ENCODE results near the gene C5AR1.
A peak's percentile ranks its signal among the peaks of the same experiment; 100 is the strongest.

C5AR1 gene

DNA sequence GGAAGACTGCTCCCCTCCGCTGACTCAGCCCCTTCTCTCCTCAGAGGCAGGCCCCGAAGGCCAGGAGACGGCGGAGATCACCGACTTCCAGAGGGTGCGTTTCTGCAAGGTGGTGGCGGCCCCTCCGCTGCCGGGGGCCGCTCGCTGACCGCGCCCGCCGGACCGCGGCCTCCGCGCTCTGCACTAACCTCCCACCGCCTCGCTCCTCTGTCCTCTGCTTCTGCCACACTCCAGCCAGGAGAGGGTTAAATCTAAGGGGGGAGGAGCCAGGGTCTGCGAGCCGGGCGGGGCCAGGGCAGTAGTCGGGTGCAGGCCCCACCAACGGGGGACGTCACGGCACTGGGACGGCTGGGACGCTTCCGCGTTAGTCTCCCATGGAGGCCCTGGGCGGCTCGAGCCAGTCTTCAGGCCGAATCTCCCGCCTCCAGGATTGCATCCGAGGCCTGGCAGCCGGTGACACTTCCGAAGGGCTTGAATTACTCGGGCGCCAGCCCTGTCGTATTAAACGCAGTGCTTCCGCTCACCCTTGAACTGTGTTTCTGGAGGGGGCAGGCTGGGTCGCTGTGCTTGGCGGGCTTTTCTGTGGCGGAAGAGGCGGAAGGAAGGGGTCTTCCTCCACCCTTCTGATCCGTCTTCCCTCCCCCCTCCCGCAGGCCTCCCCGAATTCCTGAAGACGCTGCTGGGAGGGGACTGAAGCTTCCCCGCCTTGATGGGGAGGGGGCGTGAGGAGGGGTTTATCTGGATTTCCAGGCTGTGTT, 36.2 kb upstream of the C5AR1 start (continued):
- TF ChIP-seq, protein P1, sequence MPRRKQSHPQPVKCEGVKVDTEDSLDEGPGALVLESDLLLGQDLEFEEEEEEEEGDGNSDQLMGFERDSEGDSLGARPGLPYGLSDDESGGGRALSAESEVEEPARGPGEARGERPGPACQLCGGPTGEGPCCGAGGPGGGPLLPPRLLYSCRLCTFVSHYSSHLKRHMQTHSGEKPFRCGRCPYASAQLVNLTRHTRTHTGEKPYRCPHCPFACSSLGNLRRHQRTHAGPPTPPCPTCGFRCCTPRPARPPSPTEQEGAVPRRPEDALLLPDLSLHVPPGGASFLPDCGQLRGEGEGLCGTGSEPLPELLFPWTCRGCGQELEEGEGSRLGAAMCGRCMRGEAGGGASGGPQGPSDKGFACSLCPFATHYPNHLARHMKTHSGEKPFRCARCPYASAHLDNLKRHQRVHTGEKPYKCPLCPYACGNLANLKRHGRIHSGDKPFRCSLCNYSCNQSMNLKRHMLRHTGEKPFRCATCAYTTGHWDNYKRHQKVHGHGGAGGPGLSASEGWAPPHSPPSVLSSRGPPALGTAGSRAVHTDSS (tag by site-specific recombination; IDR thresholded peaks at IDR 0.05), result peak; percentile 49
- TF ChIP-seq ZNF324 (tag by site-specific recombination; IDR thresholded peaks at IDR 0.05) (0 out of 2 replicates have a peak, but pooled peaks have one; percentile 17), GLI2 (tag by site-specific recombination; IDR thresholded peaks at IDR 0.05; ENCODE audit: borderline replicate concordance, low read depth) (no peak), ZNF621 (tag by site-specific recombination; IDR thresholded peaks at IDR 0.05) (no peak), ZNF623 (tag by site-specific recombination; IDR thresholded peaks at IDR 0.05) (0 out of 2 replicates have a peak, but pooled peaks have one; percentile 26), BCL11A (tag by site-specific recombination; IDR thresholded peaks at IDR 0.05; ENCODE audit: low read depth) (no peak; the same call in 1 of the 2 replicates), ZNF777 (tag by site-specific recombination; IDR thresholded peaks at IDR 0.05; ENCODE audit: borderline replicate concordance) (peak; percentile 52), ZNF654 (tag by site-specific recombination; IDR thresholded peaks at IDR 0.05; ENCODE audit: low read depth) (no peak), PRDM1 (tag by site-specific recombination; IDR thresholded peaks at IDR 0.05) (no peak), ZNF837 (tag by site-specific recombination; IDR thresholded peaks at IDR 0.05) (no peak), GLIS2 (tag by site-specific recombination; IDR thresholded peaks at IDR 0.05) (peak; percentile 77), ZNF701 (tag by site-specific recombination; IDR thresholded peaks at IDR 0.05) (no peak), ZNF132 (tag by site-specific recombination; IDR thresholded peaks at IDR 0.05; ENCODE audit: borderline replicate concordance) (no peak), SP3 (tag by site-specific recombination; IDR thresholded peaks at IDR 0.05) (no peak), GLIS1 (tag by site-specific recombination; IDR thresholded peaks at IDR 0.05) (peak; percentile 70), ZNF610 (tag by site-specific recombination; IDR thresholded peaks at IDR 0.05; ENCODE audit: borderline replicate concordance) (no peak), MZF1 (tag by site-specific recombination; IDR thresholded peaks at IDR 0.05; ENCODE audit: borderline replicate concordance) (no peak), ZNF433 (tag by site-specific recombination; IDR thresholded peaks at IDR 0.05; ENCODE audit: low read depth) (no peak)
- TF ChIP-seq, protein P2, sequence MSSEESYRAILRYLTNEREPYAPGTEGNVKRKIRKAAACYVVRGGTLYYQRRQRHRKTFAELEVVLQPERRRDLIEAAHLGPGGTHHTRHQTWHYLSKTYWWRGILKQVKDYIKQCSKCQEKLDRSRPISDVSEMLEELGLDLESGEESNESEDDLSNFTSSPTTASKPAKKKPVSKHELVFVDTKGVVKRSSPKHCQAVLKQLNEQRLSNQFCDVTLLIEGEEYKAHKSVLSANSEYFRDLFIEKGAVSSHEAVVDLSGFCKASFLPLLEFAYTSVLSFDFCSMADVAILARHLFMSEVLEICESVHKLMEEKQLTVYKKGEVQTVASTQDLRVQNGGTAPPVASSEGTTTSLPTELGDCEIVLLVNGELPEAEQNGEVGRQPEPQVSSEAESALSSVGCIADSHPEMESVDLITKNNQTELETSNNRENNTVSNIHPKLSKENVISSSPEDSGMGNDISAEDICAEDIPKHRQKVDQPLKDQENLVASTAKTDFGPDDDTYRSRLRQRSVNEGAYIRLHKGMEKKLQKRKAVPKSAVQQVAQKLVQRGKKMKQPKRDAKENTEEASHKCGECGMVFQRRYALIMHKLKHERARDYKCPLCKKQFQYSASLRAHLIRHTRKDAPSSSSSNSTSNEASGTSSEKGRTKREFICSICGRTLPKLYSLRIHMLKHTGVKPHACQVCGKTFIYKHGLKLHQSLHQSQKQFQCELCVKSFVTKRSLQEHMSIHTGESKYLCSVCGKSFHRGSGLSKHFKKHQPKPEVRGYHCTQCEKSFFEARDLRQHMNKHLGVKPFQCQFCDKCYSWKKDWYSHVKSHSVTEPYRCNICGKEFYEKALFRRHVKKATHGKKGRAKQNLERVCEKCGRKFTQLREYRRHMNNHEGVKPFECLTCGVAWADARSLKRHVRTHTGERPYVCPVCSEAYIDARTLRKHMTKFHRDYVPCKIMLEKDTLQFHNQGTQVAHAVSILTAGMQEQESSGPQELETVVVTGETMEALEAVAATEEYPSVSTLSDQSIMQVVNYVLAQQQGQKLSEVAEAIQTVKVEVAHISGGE (tag by site-specific recombination; conservative IDR thresholded peaks at IDR 0.05; ENCODE audit: low read depth), result peak; percentile 60
- TF ChIP-seq, protein P3, sequence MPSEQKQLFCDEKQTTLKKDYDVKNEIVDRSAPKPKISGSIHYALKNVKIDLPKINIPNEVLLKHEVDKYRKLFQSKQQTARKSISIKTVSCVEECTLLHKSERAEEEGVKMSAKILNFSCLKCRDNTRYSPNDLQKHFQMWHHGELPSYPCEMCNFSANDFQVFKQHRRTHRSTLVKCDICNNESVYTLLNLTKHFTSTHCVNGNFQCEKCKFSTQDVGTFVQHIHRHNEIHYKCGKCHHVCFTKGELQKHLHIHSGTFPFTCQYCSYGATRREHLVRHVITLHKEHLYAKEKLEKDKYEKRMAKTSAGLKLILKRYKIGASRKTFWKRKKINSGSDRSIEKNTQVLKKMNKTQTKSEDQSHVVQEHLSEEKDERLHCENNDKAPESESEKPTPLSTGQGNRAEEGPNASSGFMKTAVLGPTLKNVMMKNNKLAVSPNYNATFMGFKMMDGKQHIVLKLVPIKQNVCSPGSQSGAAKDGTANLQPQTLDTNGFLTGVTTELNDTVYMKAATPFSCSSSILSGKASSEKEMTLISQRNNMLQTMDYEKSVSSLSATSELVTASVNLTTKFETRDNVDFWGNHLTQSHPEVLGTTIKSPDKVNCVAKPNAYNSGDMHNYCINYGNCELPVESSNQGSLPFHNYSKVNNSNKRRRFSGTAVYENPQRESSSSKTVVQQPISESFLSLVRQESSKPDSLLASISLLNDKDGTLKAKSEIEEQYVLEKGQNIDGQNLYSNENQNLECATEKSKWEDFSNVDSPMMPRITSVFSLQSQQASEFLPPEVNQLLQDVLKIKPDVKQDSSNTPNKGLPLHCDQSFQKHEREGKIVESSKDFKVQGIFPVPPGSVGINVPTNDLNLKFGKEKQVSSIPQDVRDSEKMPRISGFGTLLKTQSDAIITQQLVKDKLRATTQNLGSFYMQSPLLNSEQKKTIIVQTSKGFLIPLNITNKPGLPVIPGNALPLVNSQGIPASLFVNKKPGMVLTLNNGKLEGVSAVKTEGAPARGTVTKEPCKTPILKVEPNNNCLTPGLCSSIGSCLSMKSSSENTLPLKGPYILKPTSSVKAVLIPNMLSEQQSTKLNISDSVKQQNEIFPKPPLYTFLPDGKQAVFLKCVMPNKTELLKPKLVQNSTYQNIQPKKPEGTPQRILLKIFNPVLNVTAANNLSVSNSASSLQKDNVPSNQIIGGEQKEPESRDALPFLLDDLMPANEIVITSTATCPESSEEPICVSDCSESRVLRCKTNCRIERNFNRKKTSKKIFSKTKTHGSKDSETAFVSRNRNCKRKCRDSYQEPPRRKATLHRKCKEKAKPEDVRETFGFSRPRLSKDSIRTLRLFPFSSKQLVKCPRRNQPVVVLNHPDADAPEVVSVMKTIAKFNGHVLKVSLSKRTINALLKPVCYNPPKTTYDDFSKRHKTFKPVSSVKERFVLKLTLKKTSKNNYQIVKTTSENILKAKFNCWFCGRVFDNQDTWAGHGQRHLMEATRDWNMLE (tag by site-specific recombination; conservative IDR thresholded peaks at IDR 0.05; ENCODE audit: low read depth), result no peak
- TF ChIP-seq, protein P4, sequence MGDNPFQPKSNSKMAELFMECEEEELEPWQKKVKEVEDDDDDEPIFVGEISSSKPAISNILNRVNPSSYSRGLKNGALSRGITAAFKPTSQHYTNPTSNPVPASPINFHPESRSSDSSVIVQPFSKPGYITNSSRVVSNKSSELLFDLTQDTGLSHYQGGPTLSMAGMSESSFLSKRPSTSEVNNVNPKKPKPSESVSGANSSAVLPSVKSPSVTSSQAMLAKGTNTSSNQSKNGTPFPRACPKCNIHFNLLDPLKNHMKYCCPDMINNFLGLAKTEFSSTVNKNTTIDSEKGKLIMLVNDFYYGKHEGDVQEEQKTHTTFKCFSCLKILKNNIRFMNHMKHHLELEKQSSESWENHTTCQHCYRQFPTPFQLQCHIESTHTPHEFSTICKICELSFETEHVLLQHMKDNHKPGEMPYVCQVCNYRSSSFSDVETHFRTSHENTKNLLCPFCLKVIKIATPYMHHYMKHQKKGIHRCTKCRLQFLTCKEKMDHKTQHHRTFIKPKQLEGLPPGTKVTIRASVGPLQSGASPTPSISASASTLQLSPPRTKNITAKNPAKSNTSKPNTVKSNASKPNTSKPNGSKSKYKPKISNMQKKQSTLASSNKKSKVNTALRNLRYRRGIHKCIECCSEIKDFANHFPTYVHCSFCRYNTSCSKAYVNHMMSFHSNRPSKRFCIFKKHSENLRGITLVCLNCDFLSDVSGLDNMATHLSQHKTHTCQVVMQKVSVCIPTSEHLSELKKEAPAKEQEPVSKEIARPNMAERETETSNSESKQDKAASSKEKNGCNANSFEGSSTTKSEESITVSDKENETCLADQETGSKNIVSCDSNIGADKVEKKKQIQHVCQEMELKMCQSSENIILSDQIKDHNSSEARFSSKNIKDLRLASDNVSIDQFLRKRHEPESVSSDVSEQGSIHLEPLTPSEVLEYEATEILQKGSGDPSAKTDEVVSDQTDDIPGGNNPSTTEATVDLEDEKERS (tag by site-specific recombination; IDR thresholded peaks at IDR 0.05), result no peak
- TF ChIP-seq, protein P5, sequence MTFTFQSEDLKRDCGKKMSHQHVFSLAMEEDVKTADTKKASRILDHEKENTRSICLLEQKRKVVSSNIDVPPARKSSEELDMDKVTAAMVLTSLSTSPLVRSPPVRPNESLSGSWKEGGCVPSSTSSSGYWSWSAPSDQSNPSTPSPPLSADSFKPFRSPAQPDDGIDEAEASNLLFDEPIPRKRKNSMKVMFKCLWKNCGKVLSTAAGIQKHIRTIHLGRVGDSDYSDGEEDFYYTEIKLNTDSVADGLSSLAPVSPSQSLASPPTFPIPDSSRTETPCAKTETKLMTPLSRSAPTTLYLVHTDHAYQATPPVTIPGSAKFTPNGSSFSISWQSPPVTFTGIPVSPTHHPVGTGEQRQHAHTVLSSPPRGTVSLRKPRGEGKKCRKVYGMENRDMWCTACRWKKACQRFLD (tag by site-specific recombination; IDR thresholded peaks at IDR 0.05), result no peak
- TF ChIP-seq, protein P6, sequence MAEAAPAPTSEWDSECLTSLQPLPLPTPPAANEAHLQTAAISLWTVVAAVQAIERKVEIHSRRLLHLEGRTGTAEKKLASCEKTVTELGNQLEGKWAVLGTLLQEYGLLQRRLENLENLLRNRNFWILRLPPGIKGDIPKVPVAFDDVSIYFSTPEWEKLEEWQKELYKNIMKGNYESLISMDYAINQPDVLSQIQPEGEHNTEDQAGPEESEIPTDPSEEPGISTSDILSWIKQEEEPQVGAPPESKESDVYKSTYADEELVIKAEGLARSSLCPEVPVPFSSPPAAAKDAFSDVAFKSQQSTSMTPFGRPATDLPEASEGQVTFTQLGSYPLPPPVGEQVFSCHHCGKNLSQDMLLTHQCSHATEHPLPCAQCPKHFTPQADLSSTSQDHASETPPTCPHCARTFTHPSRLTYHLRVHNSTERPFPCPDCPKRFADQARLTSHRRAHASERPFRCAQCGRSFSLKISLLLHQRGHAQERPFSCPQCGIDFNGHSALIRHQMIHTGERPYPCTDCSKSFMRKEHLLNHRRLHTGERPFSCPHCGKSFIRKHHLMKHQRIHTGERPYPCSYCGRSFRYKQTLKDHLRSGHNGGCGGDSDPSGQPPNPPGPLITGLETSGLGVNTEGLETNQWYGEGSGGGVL (tag by site-specific recombination; IDR thresholded peaks at IDR 0.05), result peak; percentile 94
